ENCODE data around the gene GNG7. TPM values are rescaled to one million over a fixed set of nuclear protein-coding genes. Genes with fewer than 3 reads are reported as not detected.
"Not testable (repeated sequence)": the region's sequence is repeated elsewhere in the genome, so short reads cannot be mapped to it uniquely, and the experiment has no call there.

GNG7 gene
- total RNA-seq, 1 donor = not detected

- H3K4me3 ChIP-seq (ENCODE audit: low read depth, low read length) = no peak overlapping the region
- TF ChIP-seq, protein P1, sequence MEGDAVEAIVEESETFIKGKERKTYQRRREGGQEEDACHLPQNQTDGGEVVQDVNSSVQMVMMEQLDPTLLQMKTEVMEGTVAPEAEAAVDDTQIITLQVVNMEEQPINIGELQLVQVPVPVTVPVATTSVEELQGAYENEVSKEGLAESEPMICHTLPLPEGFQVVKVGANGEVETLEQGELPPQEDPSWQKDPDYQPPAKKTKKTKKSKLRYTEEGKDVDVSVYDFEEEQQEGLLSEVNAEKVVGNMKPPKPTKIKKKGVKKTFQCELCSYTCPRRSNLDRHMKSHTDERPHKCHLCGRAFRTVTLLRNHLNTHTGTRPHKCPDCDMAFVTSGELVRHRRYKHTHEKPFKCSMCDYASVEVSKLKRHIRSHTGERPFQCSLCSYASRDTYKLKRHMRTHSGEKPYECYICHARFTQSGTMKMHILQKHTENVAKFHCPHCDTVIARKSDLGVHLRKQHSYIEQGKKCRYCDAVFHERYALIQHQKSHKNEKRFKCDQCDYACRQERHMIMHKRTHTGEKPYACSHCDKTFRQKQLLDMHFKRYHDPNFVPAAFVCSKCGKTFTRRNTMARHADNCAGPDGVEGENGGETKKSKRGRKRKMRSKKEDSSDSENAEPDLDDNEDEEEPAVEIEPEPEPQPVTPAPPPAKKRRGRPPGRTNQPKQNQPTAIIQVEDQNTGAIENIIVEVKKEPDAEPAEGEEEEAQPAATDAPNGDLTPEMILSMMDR (IDR thresholded peaks at IDR 0.05; ENCODE audit: insufficient read depth, low read depth, low read length) = no peak
- DNase-seq (ENCODE audit: low read depth) = peak; percentile 85
Observed at GRCh38 chr19:2542341-2543069, 160.0 kb downstream of the GNG7 start.

- peak overlapping the region; percentile 38 for H3K4me3 ChIP-seq (ENCODE audit: low read depth, low read length)
- TF ChIP-seq, protein P1 (IDR thresholded peaks at IDR 0.05; ENCODE audit: insufficient read depth, low read depth, low read length) = peak; percentile 33
- DNase-seq (ENCODE audit: low read depth) = peak; percentile 96
Observed at GRCh38 chr19:2540646-2541454, 161.6 kb downstream of the GNG7 start.

DNA sequence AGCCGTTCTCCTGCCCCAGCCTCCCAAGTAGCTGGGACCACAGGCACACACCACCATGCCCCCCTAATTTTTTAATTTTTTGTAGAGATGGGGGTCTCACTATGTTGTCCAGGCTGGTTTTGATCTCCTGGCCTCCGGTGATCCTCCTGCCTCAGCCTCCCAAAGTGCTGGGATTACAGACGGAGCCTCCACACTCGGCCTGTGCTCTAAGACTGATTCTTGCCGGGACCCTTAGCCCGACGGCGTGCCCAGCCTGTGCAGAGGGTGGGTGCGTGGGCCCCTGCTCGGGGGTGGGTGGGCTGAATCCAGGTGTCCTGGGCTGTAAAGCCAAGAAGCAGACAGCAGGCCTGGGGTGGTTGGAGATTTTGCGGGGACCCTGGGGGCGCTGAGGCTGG, 162.2 kb downstream of the GNG7 start:
- no peak for DNase-seq (ENCODE audit: low read depth)
- H3K4me3 ChIP-seq (ENCODE audit: low read depth, low read length) = no peak overlapping the region
- TF ChIP-seq, protein P1 (IDR thresholded peaks at IDR 0.05; ENCODE audit: insufficient read depth, low read depth, low read length) = no peak

DNA sequence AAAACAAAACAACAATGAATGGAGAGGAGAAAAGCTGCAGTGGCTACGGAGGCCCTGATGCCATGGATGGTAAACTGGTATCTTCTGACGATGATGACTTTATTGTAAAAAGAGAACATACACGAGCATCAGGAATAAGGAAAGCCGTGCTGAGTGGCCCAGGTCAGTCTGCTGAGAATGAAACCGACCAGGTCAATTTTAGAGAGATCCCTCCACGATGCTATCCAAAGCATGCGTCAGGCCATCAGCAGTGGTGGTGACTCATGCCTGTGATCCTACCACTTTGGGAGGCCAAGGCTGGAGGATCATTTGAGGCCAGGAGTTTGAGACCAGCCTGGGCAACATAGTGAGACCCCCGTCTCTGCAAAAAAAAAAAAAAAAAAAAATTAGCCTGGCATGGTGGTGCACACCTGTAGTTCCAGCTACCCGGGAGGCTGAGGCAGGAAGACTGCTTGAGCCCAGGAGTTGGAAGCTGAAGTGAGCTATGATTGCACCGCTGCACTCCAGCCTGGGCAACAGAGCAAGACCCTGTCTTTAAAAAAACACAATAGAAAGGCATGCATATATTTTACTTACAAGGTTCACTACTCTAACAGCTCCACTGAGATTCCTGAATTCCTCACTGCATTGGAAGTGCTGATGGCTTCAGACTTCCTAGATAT, 164.3 kb downstream of the GNG7 start:
- H3K4me3 ChIP-seq (ENCODE audit: low read depth, low read length) = no peak overlapping the region
- no peak for DNase-seq (ENCODE audit: low read depth)
- TF ChIP-seq, protein P1 (IDR thresholded peaks at IDR 0.05; ENCODE audit: insufficient read depth, low read depth, low read length) = no peak

GRCh38 chr19:2537584-2537983, 164.9 kb downstream of the GNG7 start:
- H3K4me3 ChIP-seq (ENCODE audit: low read depth, low read length); DNase-seq (ENCODE audit: low read depth): not testable (repeated sequence)

- TF ChIP-seq, protein P1 (IDR thresholded peaks at IDR 0.05; ENCODE audit: insufficient read depth, low read depth, low read length) = no peak
- DNase-seq (ENCODE audit: low read depth) = no peak
- H3K4me3 ChIP-seq (ENCODE audit: low read depth, low read length) = no peak overlapping the region
Observed at GRCh38 chr19:2536461-2536860, 166.0 kb downstream of the GNG7 start.
